ENCODE results near the gene SPP1. TPM values are rescaled to one million over a fixed set of nuclear protein-coding genes. Genes with fewer than 3 reads are reported as not detected.

SPP1 gene
- total RNA-seq, 1 donor, result 7.6 TPM

DNA sequence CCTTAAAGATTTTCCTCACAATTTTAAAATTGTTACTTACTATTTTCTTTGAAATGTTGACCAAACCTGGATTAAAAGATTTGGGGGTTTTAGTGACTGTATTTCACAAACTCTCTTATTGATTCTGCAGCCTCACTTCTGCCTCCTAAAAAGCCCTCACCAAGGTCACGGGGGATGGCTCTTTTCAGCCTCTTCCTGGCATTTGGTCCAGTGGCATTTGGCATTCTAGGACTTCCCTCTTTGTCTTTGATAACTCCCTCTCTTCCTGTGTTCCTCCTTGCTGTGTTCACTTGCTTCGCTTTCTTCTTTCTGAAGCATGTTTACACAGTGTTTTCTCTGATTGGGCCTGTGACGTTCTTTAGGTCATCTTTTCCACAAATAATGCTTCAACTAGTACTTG is 53.4 kb downstream of the SPP1 start:
- Histone ChIP-seq H2AFZ (ENCODE audit: low read length) (no peak overlapping the region), H3K4me2 (ENCODE audit: insufficient read depth, low read length) (no peak overlapping the region), H3K27me3 (ENCODE audit: insufficient read depth, low read length) (no peaks in the 10 kb centered on the region), H3K36me3 (ENCODE audit: insufficient read depth, low read length) (peaks cover 36% of the 10 kb centered on the region), H3K79me2 (ENCODE audit: insufficient read depth, low read length) (peaks cover 54% of the 10 kb centered on the region), H3K4me3 (ENCODE audit: insufficient read depth, low read length) (no peak overlapping the region), H3K4me1 (ENCODE audit: insufficient read depth, low read length) (peaks cover 22% of the 10 kb centered on the region), H3K27ac (ENCODE audit: low read depth, low read length) (peak overlapping the region; percentile 78), H4K20me1 (ENCODE audit: insufficient read depth, low read length) (peaks cover 4% of the 10 kb centered on the region), H3K9me3 (ENCODE audit: low read depth, low read length) (no peaks in the 10 kb centered on the region)
- no peak for DNase-seq (ENCODE audit: insufficient read length, low spot score, missing footprints)
- TF ChIP-seq CTCF (IDR thresholded peaks at IDR 0.05; ENCODE audit: extremely low read depth, low read depth, low read length), result no peak

DNA sequence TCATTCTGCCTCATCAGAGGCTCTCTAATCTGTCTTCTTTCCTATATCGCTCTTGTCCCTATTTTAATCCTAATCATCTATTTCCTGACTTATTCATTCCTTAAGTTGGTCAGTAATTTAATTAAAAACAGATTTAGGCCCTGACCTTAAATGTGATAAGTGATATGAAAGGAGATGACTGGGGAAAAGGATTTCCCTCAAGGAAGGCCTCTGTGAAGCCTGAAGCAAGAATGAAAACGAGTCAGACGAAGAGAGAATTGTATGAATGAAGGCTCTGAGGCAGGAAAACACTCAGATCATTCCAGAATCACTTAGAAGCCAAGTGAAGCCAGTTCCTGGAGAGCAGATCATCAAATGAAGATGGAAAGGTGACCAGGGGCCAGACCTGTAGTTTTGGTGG is 54.0 kb downstream of the SPP1 start:
- H3K79me2 ChIP-seq (ENCODE audit: insufficient read depth, low read length), result peaks cover 53% of the 10 kb centered on the region
- H2AFZ ChIP-seq (ENCODE audit: low read length), result no peak overlapping the region
- no peaks in the 10 kb centered on the region for H3K9me3 ChIP-seq (ENCODE audit: low read depth, low read length)
- H3K4me1 ChIP-seq (ENCODE audit: insufficient read depth, low read length), result peaks cover 22% of the 10 kb centered on the region
- H3K27ac ChIP-seq (ENCODE audit: low read depth, low read length), result peak overlapping the region; percentile 78
- no peak overlapping the region for H3K4me2 ChIP-seq (ENCODE audit: insufficient read depth, low read length)
- H3K4me3 ChIP-seq (ENCODE audit: insufficient read depth, low read length), result no peak overlapping the region
- no peak for DNase-seq (ENCODE audit: insufficient read length, low spot score, missing footprints)
- H3K36me3 ChIP-seq (ENCODE audit: insufficient read depth, low read length), result peaks cover 37% of the 10 kb centered on the region
- no peaks in the 10 kb centered on the region for H3K27me3 ChIP-seq (ENCODE audit: insufficient read depth, low read length)
- no peak for TF ChIP-seq CTCF (IDR thresholded peaks at IDR 0.05; ENCODE audit: extremely low read depth, low read depth, low read length)
- peaks cover 5% of the 10 kb centered on the region for H4K20me1 ChIP-seq (ENCODE audit: insufficient read depth, low read length)

GRCh38 chr4:88030565-88031310 is 55.2 kb downstream of the SPP1 start:
- Histone ChIP-seq H3K36me3 (ENCODE audit: insufficient read depth, low read length) (peaks cover 34% of the 10 kb centered on the region), H3K9me3 (ENCODE audit: low read depth, low read length) (no peaks in the 10 kb centered on the region), H2AFZ (ENCODE audit: low read length) (no peak overlapping the region), H3K4me2 (ENCODE audit: insufficient read depth, low read length) (no peak overlapping the region), H3K27ac (ENCODE audit: low read depth, low read length) (no peak overlapping the region), H3K4me3 (ENCODE audit: insufficient read depth, low read length) (no peak overlapping the region), H3K4me1 (ENCODE audit: insufficient read depth, low read length) (peaks cover 22% of the 10 kb centered on the region), H3K27me3 (ENCODE audit: insufficient read depth, low read length) (no peaks in the 10 kb centered on the region), H3K79me2 (ENCODE audit: insufficient read depth, low read length) (peaks cover 49% of the 10 kb centered on the region), H4K20me1 (ENCODE audit: insufficient read depth, low read length) (peaks cover 11% of the 10 kb centered on the region)
- no peak for DNase-seq (ENCODE audit: insufficient read length, low spot score, missing footprints)
- no peak for TF ChIP-seq CTCF (IDR thresholded peaks at IDR 0.05; ENCODE audit: extremely low read depth, low read depth, low read length)

Small RNA genes within 50 kb of the gene (small RNA-seq; reads per million reads assigned to genes)
- gene RNU1-36P, result not detected

Other genes starting within 250 kb of the SPP1 start
- gene IBSP, start 176.2 kb upstream of the SPP1 start, total RNA-seq, result 14.4 and 15.6 TPM in 2 replicates
- not detected in 2 replicates for gene MEPE, start 142.7 kb upstream of the SPP1 start, total RNA-seq
- 106 and 111 TPM in 2 replicates for gene PKD2, start 31.9 kb downstream of the SPP1 start, total RNA-seq
- gene ABCG2, start 182.9 kb downstream of the SPP1 start, total RNA-seq, result 0.36 and 0.59 TPM in 2 replicates

Data from osteoblast (primary cell).